ENCODE measurements around the gene UTP11.

- TF ChIP-seq CTCF (conservative IDR thresholded peaks at IDR 0.05; ENCODE audit: low read depth, low read length) = no peak
- no peak for TF ChIP-seq EZH2phosphoT487 (IDR thresholded peaks at IDR 0.05; ENCODE audit: borderline replicate concordance, low read length)
Observed at GRCh38 chr1:38050397-38051078, 38.0 kb downstream of the UTP11 start.
